GM19328 (cell line): Measurements from ENCODE around the gene TRIM31.

Source experiments
- ATAC-seq: cut with Tn5 transposase; IDR thresholded peaks from one replicate; pipeline ENCODE4 v1.9.1; 2021; ENCODE audit warnings: mild to moderate bottlenecking, moderate library complexity; ENCODE audit not compliant: unreplicated experiment

The TRIM31 gene, protein sequence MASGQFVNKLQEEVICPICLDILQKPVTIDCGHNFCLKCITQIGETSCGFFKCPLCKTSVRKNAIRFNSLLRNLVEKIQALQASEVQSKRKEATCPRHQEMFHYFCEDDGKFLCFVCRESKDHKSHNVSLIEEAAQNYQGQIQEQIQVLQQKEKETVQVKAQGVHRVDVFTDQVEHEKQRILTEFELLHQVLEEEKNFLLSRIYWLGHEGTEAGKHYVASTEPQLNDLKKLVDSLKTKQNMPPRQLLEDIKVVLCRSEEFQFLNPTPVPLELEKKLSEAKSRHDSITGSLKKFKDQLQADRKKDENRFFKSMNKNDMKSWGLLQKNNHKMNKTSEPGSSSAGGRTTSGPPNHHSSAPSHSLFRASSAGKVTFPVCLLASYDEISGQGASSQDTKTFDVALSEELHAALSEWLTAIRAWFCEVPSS

DNA sequence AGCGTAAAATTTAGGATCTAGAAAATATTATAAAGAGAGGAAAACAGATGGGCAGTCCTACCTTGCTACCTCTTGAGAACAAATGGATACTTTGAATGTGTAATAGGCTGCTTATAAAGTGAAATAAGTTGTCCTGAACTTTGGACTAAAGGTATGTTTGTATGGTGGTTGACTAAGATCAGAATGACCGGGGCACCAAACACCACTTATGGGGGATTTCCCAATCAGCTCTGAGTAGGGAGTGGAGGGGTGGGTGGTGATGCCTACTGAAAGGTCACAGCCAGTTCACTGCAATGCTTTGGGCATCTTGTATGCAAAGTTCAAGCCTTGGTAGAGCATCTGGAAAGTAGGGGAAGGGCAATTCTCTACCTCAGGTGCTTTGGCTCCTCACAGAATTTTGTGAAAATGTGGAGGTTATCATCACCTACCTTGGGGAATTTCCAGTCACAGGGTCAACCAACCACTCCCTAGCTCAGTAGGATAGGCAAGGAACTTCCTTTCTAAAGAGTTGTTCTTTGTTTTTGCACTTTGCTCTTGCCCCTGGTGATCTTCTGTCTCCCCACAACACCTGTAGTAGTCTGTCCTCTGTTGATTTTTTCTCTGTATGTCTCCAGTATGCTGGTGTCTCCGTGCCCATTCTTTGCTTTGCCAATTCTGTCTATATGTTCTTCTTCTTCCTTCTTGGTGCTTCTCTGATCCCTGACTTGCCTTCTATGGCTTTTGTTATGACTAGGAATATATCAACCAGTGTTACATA lies at the start of gene TRIM31:
Gene TRIM31, minus strand, starts transcription at position 88 of the 757 bp plus-strand sequence. CDS start 285 bp downstream, outside the sequence.
- ATAC-seq = no peak

DNA sequence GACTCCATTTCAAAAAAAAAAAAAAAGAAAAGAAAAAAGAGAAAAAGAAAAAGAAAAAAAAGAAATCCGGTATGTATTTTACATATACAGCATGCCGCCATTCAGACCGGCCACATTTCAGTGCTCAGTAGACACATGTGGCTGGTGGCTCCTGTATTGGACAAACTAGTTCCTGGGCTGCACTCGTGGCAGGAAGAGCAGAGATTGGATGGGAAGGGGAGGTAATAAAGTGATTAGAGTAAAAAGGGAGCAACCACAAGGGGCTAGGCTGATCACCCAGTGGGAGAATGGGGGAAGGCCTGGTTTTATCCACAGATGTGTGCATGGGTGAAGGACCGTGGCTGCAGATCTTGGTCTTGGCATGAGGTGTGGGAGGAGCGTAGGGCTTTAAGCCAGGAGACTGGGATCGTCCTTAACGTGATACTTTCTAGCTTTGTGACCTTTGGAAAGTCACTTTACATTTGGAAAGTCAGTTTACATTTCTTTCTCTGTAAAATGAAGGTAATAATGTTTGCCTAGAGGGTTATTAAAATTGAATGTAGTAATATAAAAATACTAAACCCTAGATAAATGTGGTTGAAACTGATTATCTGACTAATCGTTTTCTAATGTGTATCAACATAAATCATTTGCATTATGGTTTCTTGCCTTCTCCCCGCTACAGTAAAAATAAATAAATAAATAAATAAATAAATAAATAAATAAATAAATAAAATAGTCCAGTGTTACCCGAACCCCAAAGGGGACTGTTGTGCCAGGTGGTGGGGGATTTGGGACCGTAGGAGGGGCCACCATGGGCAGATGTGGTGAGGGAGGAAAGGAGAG lies 49.6 kb upstream of the TRIM31 start:
- ATAC-seq = no peak

DNA sequence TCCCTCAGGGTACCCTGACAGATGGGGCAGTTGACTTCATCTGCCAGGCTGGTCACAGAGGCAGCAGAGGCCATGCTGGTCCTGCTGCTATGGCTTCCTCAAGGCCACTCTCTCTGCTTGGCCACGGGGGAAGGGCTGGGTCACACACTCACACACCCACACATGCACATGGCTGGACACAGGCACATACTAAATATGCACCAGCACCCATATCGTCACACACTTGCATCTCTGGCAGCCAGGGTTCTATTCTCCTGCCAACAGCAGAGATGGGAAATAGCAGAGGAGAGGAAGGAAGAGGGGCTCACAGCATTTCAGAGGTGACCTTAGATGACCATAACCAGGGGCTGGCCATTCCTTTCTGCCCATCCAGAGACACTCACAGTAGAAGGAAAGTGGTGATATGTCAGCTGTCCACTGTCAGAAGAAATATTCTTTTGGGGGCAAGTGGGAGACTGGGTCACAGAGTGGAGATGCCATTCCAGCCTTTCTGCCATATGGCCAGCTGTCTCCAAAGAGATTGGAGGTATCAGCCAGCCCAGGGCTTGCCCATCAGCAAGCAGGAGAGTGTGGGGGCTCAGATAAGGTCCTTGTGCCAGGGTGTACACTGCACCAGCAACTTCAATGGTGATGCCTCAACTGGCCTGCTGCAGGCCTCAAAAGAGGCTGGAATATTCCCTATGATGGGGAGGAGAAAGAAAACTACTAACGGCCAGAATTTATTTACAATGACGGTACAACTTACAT lies 48.1 kb upstream of the TRIM31 start, which contains the start of gene TRIM10:
Gene TRIM10, minus strand, starts transcription at position 427 of the 747 bp plus-strand sequence. Its CDS starts 353 bp downstream, at position 74.
- ATAC-seq = no peak

DNA sequence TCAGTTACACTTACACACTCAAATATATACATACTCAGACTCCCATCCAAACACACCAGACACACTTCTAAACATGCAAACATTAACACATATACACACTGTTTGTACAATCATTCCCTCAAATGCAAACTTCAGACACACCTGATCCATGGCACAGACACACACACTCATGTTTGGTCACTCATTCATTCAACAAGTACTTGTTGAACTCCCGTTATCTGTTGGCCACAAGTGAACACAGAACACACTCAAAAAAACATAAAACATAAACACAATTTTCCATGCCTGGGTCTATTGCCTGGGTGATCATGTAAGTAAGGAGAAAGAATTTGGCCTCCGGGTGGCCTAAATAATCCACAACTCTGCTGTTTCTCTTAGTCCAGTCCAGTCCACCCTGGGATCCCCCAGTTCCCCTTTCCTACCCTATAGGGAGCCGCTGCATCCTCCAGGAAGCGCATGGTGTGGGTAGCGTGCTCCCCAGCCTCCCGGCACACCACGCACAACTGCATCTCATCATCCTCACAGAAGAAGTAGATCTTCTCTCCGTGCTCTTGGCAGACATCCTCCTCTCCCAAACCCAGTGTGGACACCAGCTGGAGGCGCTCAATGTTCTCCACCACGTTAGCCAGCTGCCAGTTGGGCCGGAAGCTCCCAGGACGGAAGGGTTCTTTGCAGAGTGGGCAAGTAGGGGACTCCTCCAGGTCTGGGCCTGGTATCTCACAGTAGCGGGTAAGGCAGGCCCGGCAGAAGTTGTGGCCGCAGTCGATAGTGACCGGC lies 47.3 kb upstream of the TRIM31 start:
- no peak for ATAC-seq

DNA sequence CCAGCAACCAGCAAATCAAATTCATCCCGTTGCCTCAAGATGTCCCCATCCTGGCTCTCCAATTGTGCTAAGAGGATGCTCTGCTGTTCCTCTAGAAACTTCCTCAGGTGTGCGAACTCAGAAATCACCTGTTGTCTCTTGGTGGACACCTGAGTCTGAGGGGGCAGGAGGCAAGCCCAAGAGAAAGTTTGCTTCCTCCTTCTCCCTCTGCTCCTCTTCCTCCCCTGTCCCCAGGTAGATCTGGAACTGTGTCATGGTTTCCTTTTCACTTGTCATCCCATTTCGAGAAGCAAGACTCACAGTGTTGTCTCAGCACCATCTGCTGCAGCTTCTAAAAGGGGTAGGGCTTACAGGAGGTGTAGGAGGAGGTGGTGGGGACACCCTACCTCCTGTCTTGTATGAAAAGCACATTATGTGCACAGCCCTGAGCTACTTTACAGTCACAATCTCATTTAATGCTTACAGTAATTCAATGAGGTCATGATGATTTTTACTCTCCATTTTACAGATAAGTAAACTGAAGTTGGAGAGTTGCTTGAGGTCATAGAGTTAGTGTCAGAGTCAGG lies 45.7 kb upstream of the TRIM31 start:
- no peak for ATAC-seq

DNA sequence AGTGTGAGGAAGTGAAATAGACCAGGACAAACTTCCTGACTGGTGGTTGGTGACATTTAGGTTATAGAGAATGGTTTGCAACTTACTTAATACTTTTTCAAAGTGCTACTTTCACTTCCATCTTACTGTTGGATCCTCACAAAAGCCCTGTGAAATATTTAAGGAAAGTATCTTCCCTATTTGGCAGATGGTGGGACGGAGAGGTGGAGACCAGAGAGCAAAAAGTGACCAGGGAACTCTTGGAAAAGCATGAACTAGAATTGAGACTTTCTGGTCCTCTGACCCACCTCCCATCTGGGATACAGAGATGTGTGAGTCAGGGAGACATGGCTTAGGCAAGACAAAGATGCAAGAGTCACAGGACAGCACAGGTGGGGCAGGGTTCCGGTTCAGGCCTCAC lies 45.1 kb upstream of the TRIM31 start:
- no peak for ATAC-seq

DNA sequence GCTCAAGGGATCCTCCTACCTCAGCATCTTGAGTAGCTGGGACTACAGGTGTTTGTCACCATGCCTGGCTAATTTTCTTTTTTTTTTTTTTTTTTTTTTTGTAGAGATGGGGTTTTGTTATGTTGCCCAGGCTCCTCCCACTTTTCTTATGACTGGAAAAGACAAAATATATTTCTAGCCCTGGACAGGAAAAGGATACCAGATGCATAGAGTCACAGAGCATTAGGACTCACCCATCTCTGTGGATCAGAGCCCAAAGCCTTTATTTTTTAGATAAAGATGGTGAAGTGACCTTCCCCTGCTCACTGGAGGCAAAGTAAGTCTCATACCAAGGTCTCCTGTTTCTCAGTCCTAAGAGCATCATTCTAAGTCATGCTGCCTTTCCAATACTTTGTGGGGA lies 44.7 kb upstream of the TRIM31 start:
- no peak for ATAC-seq

DNA sequence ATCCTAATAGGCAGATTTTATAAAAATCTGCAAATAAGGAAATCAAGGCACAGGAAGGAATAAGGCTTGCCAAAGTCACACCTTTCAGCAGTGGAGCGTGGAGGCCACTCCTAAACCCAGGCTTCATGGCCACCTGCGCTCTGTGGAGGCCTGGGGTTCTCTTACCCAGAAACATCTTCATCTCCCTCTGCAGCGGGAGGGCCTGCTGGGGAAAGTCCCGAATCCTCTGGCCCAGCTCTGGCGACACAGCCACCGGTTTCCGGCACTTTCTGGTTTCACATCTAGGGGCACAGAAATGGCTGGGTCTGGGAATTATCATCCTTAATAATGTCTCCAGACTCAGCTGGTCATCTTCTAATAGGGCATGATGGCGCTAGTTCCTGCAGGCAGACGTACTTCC lies 43.9 kb upstream of the TRIM31 start:
- no peak for ATAC-seq

DNA sequence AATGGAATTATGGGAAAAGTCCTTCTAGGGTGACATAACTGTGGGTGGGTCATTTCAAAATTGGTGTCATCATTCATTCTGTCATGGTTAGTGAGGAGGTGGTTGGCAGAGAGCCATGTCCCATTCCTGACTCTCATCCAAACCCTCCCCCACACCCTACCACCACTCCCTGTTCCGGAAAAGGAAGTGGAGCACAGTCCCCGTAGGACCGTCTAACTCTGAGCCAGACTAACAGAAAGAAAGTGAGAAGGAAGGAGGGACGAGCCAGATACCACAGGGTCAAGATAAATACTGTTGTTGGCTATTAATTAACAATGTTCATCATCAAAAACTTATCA lies 43.3 kb upstream of the TRIM31 start:
- no peak for ATAC-seq

DNA sequence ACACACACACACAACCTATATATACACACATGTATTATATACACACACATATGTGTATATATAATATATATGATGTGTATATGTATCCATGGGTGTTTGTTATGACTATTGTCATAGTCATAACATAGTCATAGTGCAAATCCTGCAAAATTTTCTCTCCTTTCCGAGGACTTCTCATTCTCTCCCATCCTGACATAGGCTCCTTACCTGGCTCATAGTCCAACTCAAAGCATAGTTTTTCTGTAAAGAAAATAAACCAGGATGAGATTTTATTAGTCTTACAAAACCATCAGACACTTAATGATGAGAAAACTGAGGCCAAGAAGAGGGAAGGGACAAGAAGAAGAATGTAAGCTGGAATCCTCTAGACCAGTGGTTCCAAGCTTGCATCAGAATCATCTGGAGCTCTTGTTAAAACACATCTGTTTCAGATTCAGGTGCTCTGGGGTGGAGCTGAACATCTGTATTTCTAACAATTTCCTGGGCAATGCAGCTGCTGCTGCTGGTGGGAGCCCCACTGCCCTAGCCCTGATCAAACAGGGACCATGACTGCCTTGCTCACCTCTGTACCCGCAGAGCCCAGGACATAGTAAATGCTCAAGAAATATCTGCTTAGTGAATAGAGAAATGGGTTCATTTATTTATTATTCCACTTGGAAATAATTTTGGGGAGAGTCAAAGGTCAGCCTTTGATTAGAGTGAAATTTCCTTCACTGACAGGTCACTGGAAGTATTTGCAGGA lies 42.8 kb upstream of the TRIM31 start:
- ATAC-seq = no peak

DNA sequence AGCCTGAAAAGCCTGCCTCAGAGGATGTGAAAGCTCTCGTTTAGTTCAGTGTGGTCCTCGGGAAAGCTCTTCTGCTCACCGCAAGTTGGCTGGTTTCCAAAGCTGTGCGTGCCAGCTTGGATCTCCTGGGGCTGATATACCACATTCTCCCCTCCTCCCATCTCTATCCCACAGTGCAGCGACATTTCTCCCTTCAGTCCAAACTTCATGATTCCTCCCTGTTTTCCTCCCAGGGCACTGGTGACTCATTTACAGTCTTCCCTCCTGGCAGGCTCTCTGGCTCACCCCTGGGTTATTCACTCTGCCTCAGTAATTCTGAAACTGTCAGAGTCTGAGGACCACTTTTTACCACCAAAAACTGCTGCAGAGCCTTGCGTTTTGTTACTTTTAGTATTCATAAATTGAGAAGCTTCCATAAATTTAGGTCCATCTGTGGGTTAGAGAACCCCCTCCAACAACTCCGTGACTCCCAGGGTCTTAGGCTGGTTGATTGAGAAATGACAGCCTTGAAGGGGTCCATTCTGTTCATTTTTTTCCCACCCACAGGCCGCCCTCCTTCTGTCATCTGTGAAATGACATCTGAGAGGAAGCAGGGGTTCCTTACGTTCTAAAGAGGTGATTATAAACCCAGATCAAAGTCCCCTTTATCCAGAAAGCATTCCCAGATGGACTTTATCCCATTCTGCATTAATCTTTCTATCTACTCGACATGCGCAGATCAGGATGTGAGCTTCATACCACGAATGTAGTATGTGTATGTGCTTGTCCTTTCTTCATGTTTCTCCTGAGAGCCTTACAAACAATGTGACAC lies 42.0 kb upstream of the TRIM31 start:
- no peak for ATAC-seq

DNA sequence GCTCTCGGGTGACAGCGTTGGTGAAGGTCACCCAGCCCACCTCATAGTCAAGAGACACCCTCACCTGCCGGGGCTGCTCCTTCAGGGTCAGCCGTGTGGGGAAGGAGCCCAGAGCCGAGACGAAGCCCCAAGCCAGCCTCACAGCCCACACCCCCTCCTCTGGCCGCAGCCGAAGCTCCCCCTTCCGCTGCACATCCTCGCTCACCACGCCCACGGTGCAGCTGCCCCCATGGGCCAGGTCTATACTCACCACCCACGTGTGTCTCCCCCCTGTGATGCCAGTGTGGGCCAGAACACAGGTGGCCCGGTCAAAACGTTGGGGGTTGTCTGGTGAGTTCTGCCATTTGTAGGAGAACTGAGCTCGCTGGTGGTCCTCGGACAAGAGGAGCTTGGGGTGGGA lies 41.2 kb upstream of the TRIM31 start:
- no peak for ATAC-seq

DNA sequence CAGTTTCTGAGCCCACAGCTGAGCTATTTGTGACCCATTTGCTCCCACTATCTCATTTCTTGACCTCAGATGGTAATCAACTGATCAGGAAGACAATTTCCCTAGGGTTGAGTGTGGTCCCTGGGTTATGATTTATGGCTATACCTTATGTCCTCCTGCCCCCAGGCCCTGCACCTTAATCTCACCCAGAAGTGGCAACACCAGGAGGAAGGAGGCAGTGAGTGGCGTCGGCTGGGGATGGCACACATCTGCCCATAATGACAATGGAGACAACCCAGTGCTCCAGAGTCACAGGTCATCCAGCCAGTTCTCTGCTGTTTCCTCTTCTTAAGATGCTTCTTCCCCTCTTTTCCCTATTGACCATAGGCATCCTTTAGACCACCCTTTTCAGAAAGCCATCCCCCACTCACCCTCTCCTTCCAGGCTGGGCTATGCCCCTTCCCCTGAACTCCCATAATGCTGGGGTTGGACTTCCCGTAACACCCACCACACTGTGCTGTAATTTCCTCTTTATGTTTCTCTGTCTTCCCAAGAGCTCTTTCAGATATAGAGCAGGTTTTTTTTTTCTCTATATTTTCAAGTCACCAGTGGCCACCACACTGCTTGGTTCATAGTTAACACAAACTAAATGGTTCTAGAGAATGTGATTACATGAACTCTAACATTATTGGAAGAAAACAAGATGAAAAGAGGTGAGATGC lies 40.2 kb upstream of the TRIM31 start:
- no peak for ATAC-seq

DNA sequence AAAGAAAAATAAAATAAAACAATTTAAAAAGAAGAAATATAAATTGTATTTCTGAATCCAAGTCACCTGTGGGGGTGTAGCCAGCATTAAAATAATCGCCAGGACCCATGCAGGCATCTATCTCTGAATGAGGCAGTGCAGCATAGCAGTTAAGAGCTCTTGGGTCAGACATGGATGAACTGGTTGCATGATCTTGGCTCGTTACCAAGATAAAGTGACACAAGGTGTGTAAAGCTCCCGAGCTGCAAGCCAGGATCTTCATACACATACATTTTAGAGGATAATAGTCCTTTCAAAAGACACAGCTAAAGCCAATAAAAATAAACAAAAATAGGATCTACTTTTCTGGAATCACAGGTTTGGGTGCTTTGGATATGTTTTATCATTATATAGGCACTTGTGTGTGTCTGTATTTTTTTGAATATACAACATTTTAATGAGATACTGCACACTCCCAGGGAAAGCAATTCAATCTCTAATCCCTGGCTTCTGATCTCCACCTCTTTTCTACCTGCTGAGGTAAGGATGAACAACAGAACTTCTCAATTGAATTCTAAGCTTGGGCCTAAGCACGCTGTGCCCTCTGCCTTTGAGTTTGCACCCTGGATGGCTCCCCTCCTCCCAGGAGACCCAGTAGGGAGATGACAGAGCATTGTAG lies 39.3 kb upstream of the TRIM31 start:
- ATAC-seq = no peak

DNA sequence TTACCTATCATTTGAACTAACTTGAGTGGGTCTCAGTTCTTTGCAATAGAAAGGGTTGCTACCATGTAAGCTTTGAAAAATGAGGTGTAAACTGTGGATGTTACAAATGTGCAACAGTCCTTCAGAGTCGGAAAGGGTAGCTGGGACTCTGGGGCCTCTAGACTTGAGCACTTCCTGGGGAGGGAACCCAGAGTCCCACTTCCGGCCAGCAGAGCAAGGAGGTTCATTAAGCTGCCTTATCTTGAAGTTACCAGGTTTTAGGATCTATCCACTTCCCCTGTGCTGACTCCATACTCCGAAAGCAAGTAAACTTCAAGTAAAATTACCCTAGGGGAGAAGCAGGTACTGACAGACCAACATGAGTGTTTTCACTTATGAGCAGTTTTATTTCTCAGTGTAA lies 38.7 kb upstream of the TRIM31 start:
- ATAC-seq = no peak

DNA sequence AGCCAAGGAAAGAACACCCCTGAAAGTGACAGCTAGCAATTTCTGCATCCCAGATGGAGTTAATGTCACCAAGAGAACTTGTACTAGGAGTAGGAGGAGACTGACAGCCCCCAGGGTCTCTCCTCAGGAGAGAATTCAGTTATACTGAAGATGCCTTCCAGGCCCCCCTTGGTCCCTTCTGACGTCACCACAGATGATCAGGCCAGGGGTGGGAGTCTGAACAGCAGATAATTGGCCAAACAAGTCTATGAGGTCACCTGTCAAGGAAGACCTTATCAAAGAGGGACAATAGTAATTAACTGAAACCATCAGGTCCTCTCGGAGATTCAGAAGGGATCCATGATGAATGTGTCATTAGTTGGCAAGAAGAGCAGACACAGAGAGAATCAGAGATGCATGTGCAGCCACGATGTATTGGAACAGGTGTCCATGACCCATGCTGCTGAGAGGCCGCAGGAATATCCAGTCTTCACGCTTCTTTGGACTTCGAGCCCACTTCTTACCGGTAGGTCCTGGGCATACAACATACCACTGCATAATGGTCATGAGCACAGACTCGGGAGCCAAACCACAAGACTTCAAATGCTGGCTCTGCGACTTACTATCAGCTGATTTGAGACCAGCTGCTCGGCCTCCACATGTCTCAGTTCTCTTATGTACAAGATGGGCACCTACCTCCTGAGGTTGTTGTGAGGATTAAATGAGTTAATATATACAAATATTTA lies 37.9 kb upstream of the TRIM31 start:
- no peak for ATAC-seq
